ENCODE data around the gene GULP1.

GRCh38 chr2:188450732-188451483 is 159.2 kb downstream of the GULP1 start:
- TF ChIP-seq CTCF (IDR thresholded peaks at IDR 0.05) = no peak
- TF ChIP-seq POLR2A (IDR thresholded peaks at IDR 0.05) = no peak

Data from uterus (tissue), 2 donors.